ENCODE results near the gene GRK2.
"Not testable (repeated sequence)": the region's sequence is repeated elsewhere in the genome, so short reads cannot be mapped to it uniquely, and the experiment has no call there.

The GRK2 gene

GRCh38 chr11:67248653-67249052 is 17.6 kb upstream of the GRK2 start:
- Mint-ChIP-seq H3K27ac (peak overlapping the region in 1 of 2 donors; percentile 20), H3K4me3 (no peak overlapping the region), H3K9me3 (no peaks in the 10 kb centered on the region), H3K27me3 (no peaks in the 10 kb centered on the region), H3K4me1 (peaks cover 70% of the 10 kb centered on the region)
- DNase-seq = no peak
- no peak for ATAC-seq

GRCh38 chr11:67250059-67251043 is 15.9 kb upstream of the GRK2 start:
- H3K27ac Mint-ChIP-seq = peak overlapping the region; percentile 67 to 83
- no peaks in the 10 kb centered on the region for H3K27me3 Mint-ChIP-seq
- H3K4me1 Mint-ChIP-seq = peaks cover 61% of the 10 kb centered on the region
- DNase-seq (no peak), ATAC-seq (no peak)
- H3K9me3 Mint-ChIP-seq = no peaks in the 10 kb centered on the region
- no peak overlapping the region for H3K4me3 Mint-ChIP-seq

GRCh38 chr11:67251841-67252240 is 14.4 kb upstream of the GRK2 start:
- no peak overlapping the region for H3K4me3 Mint-ChIP-seq
- DNase-seq (no peak), ATAC-seq (no peak)
- no peaks in the 10 kb centered on the region for H3K9me3 Mint-ChIP-seq
- H3K27ac Mint-ChIP-seq = peak overlapping the region in 1 of 2 donors; percentile 78
- no peaks in the 10 kb centered on the region for H3K27me3 Mint-ChIP-seq
- H3K4me1 Mint-ChIP-seq = peaks cover 53% of the 10 kb centered on the region

- H3K9me3 Mint-ChIP-seq = no peaks in the 10 kb centered on the region
- no peak overlapping the region for H3K4me3 Mint-ChIP-seq
- DNase-seq (peak in 1 of 2 donors; percentile 44), ATAC-seq (peak; percentile 91)
- peak overlapping the region in 1 of 2 donors; percentile 42 for H3K27ac Mint-ChIP-seq
- H3K4me1 Mint-ChIP-seq = peaks cover 53% of the 10 kb centered on the region
- no peaks in the 10 kb centered on the region for H3K27me3 Mint-ChIP-seq
Measured at GRCh38 chr11:67252831-67253239, 13.4 kb upstream of the GRK2 start.

DNA sequence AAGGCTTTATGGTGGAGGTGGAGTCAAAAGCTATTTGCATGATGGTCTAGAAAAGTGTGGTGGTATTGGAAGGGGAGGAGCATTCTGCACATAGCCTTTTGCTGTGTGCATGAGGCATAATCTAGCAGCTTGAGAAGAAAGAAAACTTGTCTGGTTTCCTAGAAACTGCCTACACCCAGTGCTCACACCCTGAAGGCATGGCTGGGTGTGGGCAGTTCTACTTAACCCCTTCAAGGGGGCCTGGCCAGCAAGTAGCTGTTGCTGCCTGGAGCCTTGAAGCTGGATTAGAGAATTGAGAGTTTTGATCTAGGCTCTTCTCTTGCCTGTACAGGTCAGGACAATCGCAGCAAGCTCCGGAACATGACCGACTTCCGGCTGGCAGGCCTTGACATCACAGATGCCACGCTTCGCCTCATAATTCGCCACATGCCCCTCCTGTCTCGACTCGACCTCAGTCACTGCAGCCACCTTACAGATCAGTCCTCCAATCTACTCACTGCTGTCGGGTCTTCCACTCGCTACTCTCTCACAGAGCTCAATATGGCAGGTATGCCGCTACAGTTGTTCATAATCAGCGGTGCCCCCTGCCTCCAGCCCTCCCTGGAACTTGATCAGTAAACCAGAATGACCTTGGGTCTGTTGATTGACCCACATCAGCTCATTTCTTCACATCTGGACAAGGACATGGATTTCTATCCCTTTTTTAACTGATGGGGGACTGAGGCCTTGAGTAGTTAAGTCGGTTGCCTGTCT is 12.2 kb upstream of the GRK2 start:
- ATAC-seq = no peak
- no peaks in the 10 kb centered on the region for H3K27me3 Mint-ChIP-seq
- peaks cover 43% of the 10 kb centered on the region for H3K4me1 Mint-ChIP-seq
- DNase-seq = no peak
- H3K9me3 Mint-ChIP-seq = no peaks in the 10 kb centered on the region
- H3K4me3 Mint-ChIP-seq = no peak overlapping the region
- peak overlapping the region in 1 of 2 donors; percentile 23 for H3K27ac Mint-ChIP-seq

DNA sequence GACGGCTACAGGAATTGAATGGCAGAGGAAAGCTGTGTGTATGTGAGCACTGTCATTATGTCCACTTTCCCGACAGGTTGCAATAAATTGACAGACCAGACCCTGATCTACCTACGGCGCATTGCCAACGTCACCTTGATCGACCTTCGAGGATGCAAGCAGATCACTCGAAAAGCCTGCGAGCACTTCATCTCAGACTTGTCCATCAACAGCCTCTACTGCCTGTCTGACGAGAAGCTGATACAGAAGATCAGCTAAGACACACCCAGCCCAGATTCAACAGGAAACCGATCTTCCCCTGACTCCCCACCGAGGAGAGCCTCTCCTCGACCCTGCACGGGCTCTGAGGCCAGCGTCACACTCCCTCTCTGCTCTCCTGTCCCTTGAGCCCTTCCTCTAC is 11.5 kb upstream of the GRK2 start:
- H3K4me3 Mint-ChIP-seq = no peak overlapping the region
- no peaks in the 10 kb centered on the region for H3K9me3 Mint-ChIP-seq
- no peaks in the 10 kb centered on the region for H3K27me3 Mint-ChIP-seq
- H3K4me1 Mint-ChIP-seq = peaks cover 36% of the 10 kb centered on the region
- DNase-seq (no peak), ATAC-seq (no peak)
- no peak overlapping the region for H3K27ac Mint-ChIP-seq

DNA sequence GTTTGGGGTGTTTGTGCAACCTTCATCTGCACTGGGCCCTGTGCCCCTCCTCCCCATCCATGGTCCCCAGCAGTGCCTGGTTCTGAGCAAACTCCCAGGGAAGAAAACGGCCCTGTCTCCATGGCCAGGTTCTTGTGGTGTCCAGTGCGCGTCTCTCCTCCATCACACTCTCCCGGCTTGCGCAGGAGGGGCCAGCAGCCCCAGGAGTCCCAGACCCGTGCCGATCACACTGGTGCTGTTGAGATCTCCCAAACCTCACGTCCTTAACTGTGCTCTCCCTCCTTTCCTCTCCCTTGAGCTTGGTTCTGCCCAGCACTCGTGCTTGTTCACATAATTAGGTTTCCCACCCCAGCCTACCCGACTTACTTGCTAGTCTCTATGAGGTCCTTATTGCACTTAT is 10.9 kb upstream of the GRK2 start:
- Mint-ChIP-seq H3K9me3 (no peaks in the 10 kb centered on the region), H3K4me1 (peaks cover 32% of the 10 kb centered on the region), H3K4me3 (no peak overlapping the region), H3K27me3 (no peaks in the 10 kb centered on the region), H3K27ac (peak overlapping the region; percentile 16 to 27)
- ATAC-seq (no peak), DNase-seq (no peak)

- H3K4me3 Mint-ChIP-seq = no peak overlapping the region
- H3K27me3 Mint-ChIP-seq = no peaks in the 10 kb centered on the region
- DNase-seq = no peak
- H3K27ac Mint-ChIP-seq = peak overlapping the region; percentile 16 to 27
- peaks cover 32% of the 10 kb centered on the region for H3K4me1 Mint-ChIP-seq
- ATAC-seq = no peak
- H3K9me3 Mint-ChIP-seq = no peaks in the 10 kb centered on the region
Measured at GRCh38 chr11:67255864-67256263, 10.4 kb upstream of the GRK2 start.

GRCh38 chr11:67256477-67257135 is 9.7 kb upstream of the GRK2 start:
- peaks cover 31% of the 10 kb centered on the region for H3K4me1 Mint-ChIP-seq
- no peak for ATAC-seq
- H3K4me3 Mint-ChIP-seq = no peak overlapping the region
- H3K27me3 Mint-ChIP-seq = no peaks in the 10 kb centered on the region
- H3K27ac Mint-ChIP-seq = peak overlapping the region; percentile 34 to 57
- H3K9me3 Mint-ChIP-seq = no peaks in the 10 kb centered on the region
- DNase-seq = no peak

GRCh38 chr11:67260406-67260805 is 5.9 kb upstream of the GRK2 start:
- Mint-ChIP-seq H3K4me1 (peaks cover 50% of the 10 kb centered on the region), H3K27me3 (peaks cover 6% of the 10 kb centered on the region), H3K9me3 (no peaks in the 10 kb centered on the region), H3K4me3 (peak overlapping the region in 1 of 2 donors; percentile 62), H3K27ac (peak overlapping the region in 1 of 2 donors; percentile 4)
- ATAC-seq = no peak
- no peak for DNase-seq

DNA sequence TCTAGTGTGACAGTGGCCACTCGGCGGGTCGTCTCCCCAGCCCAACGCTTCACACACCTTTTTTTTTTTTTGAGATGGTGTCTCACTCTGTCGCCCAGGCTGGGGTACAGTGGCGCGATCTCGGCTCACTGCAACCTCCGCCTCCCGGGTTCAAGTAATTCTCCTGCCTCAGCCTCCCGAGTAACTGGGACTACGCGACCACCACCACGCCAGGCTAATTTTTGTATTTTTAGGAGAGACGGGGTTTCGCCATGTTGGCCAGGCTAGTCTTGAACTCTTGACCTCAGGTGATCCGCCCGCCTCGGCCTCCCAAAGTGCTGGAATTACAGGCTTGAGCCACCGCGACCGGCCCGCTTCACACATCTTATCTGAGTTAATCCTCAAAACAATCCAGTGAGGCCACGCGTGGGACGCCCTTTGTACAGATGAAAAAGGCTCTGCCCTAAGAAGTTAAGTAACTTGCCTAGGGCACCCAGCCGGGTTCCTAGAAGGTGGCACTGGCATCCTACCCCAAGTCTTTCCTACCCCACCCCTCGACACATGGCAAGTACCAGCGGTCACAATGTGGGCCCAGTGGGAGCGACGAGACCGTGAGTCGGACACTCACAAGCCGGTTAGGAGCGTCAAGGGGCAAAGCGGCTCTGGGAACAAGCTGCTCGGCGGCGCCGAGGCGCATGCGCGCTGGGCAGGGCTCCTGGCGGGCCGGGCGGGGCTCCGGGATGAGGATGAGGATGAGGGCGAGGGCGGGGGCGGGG is 5.2 kb upstream of the GRK2 start:
- Mint-ChIP-seq H3K4me1 (peaks cover 56% of the 10 kb centered on the region), H3K4me3 (peak overlapping the region; percentile 63 to 76), H3K27ac (peak overlapping the region in 1 of 2 donors; percentile 59)
- H3K27me3 Mint-ChIP-seq, ATAC-seq, H3K9me3 Mint-ChIP-seq: not testable (repeated sequence)
- peak in 1 of 2 donors; percentile 53 for DNase-seq

DNA sequence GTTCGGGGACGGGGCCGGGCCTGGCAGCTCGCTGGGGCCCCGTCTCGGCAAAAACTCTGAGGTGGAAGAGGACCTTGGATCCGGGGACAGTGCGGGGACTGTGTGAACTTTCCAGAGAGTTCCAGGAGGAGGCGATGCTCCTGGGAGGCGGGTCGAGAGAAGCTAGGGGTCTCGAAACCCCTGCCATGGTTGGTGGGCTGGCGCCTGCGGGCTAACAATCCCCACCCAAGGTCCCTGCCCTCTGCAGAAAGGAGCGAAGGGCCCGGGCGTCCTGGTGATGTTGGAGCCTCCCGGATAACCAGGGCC is 4.7 kb upstream of the GRK2 start:
- no peak for ATAC-seq

DNA sequence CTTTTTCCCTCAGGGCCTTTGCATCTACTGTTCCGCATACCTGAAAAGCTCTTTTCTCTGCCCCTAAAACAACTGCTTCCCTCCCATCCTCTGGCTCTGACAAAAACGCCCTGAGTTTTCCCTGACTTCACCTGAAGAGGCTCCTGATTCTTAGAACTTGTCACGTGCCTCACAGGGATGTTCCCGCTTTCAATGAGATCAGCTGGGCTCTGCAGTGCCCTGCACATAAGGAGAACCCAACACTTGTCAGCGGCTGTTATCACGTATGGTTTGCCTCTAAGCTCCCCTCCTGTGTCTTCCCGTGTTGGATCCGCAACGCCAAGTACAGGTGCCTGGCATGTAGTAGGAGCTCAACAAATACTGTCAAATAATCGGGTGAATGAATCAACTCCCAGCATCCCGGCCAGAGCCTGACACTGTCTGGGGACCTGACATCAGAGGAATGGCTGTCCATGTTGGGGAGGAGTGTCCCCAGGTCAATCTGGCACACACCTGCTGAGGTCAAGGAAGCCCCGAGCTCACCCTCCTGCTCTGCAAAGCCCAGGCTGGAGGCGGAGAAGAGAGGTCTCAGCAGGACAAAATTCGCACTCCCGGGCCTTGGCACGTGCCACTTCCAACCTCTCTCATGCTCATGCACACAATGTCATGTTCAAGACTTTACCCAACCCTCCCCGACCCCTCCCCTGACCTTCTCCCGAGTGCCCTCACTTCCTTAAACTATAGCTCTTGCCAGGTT is 4.2 kb upstream of the GRK2 start:
- Mint-ChIP-seq H3K27me3 (peaks cover 6% of the 10 kb centered on the region), H3K4me3 (peak overlapping the region; percentile 75 to 79), H3K4me1 (peaks cover 58% of the 10 kb centered on the region), H3K9me3 (no peaks in the 10 kb centered on the region), H3K27ac (no peak overlapping the region)
- DNase-seq = peak in 1 of 2 donors; percentile 13
- ATAC-seq = no peak

More for the DNA sequence above, 4.7 kb upstream of the GRK2 start:
- H3K4me1 Mint-ChIP-seq = peaks cover 58% of the 10 kb centered on the region
- H3K4me3 Mint-ChIP-seq = peak overlapping the region; percentile 63 to 68
- DNase-seq = no peak
- H3K27ac Mint-ChIP-seq = no peak overlapping the region
- H3K9me3 Mint-ChIP-seq = no peaks in the 10 kb centered on the region
- peaks cover 6% of the 10 kb centered on the region for H3K27me3 Mint-ChIP-seq
